Endometrial microvascular endothelial cells (primary cell): ENCODE measurements around the gene PRR15L. TPM values are rescaled to one million over a fixed set of nuclear protein-coding genes. Genes with fewer than 3 reads are reported as not detected.

Source experiments
- in situ Hi-C: cut with HindIII; loops from 2 replicates; pipeline ENCODE4 v1.10.0; 2017; ENCODE audit warnings: low sequenced_read_pairs, low pct_unique_long_range_greater_than_20kb; ENCODE audit errors: inconsistent ontology term
- total RNA-seq: library from RNA; depleted of rRNA; stranded (reverse); fragments of >200 nt; gene quantifications from one replicate; pipeline ENCODE4 v1.2.3, GENCODE V29; 2015; ENCODE audit errors: inconsistent ontology term

Gene PRR15L
- total RNA-seq, 1 donor from 2014 or later = not detected

DNA sequence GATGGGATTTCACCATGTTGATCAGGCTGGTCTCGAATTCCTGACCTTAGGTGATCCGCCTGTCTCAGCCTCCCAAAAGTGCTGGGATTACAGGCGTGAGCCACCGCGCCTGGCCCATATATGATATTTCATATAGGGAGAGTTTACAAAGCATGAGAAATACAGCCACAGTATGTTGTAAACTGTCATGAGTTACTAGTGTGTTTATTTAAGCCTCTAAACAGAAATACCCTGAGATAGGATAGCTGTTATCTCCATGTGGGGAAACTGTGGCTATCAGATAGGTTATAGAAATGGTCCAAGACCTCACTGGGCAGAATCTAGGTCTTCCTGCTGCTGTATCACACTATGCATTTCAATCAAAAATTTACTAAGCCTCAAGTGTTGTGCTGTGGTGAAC, 11.2 kb upstream of the PRR15L start:
- in situ Hi-C loops = no loop called here

DNA sequence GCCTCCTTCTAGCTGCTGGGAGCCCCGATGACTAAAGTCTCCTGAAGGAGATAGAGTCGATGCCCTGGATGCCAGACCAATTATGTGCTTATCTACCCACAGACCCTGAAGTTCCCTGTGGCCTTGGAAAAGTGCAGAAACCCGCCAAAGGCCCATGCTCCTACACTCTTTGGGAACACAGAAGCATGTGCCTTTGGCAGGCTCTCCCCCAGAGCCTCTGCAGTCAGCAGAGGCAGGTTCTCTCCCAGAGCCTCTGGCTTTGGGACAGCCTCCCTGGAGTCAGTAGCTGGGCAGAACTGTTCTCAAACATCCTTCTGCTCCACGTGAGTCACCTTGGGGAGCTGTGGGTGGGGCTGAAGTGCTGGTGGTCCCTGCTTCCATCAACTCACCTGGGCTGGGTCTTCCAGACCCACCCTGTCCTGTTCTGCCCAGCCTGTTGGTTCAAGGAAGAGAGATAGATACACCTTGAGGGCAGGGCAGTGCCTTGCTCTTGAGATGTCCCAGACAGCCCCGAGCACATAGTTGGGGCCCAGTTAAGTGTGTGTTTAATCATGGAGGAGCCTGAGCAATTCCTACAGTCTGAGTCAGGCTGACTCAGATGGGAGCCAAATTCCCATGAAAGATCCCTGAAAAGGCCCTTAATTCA, 10.0 kb upstream of the PRR15L start:
- in situ Hi-C loops = no loop called here

DNA sequence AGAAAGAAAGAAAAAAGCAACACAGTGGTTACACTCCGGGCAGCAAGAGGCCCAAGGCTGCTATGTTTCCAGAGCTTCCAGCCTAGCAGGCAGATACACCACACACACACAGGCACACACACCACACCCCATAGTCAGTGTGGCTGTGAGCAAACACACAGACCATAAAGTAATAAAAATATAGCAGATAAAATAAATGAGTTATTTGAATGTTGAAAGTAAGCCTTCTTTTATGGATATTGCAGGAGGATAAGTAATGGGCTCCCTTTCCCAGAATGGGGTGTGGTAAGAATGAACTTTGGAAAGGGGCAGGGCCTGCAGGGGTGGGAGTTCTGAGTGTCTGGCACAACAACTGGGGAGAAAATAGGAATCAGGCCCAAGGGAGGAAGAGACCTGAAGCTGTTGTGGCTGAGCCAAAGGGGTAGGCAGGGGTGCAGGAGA, 8.4 kb upstream of the PRR15L start:
- in situ Hi-C loops = no loop called here

DNA sequence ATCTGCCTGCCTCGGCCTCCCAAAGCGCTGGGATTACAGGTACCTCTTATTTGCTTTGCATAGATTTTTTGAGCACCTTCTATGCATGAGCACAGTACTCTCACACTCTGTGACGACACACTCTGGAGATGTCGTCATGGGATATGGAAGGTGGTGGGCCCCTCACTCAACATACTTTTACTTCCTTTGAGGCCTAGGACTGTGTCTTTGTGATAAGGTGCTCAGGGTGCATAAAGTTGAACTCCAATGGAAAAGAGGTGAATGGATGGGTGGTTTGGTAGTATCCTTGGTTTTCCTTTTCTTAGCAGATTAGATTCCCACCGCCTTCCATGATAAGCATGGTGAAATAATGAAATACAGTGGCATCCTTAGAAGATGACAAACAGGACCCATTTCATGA, 7.2 kb upstream of the PRR15L start:
- in situ Hi-C loops = no loop called here

DNA sequence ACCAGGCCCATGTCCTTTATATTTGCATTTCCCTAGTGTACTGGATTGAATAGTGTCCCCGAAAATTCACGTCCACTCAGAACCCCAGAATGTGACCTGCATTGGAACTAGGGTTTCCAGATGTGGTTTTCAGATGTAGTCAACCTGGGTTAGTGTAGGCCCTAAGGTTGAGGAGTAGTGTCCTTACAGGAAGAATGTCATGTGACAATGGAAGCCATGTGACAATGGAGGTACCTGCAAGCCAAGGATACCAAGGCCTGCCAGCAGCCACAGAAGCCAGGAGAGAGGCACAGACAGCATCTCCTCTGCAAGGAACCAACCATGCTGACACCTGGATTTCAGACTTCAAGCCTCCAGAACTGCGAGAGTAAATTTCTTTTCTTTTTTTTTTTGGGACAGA, 5.2 kb upstream of the PRR15L start:
- in situ Hi-C loops = no loop called here

DNA sequence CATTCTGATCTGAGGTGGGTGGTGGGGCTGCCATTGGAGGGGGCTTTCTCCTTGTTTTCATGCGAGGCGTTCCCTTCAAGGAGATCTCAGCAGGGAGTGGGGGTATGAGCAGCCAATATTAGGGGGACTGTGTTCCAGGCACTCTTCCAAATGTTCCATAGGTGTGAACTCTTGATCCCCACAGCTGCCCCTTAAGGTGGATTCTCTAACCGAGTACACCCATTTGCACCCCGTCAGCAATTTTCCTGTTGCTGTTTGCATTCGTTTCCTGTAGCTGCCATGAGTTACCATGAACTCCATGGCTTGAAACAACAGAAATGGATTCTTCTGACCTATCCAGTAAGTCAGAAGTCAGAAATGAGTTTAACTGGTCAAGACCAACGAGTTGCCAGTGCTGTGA, 3.7 kb upstream of the PRR15L start:
- in situ Hi-C loops = no loop called here

DNA sequence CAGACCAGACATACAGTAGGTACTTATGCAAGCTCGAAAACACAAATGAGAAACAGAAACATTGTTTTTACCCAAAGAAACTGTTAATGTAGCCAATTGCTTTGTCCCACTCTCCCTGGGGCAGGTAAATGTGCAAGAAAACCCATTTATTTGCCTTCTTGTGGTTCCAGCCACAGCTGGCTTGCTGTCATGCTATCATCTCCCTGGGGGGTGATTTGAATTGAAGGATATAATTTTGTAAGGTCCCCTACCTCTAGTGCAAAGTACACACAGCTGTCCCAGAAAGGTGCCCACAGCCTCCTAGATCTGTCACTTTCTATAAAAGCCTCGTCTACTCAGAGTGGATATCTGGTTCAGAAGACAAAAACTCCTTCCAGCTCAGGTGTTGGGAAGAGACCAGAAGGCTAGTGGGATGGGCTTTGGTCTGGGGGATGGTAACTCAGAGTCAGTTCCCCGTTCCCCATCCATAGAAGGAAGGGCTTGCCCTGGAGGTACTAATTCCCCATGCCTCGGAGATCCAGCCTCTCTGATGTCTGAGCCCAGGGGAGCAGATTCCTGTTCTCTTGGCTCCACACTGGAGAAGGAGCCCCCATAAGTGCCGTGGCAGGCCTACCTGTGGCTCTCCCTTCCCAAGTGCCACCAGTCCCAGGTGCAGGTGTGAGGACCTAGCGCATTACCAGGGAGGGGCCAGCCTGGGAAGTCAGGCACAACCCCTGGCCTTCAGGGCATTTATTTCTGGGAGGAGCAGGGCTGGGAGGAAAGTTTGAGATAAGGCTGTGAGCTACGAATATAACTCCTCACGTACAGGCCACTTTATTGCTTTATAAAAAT, 2.4 kb upstream of the PRR15L start:
- in situ Hi-C loops = no loop called here

DNA sequence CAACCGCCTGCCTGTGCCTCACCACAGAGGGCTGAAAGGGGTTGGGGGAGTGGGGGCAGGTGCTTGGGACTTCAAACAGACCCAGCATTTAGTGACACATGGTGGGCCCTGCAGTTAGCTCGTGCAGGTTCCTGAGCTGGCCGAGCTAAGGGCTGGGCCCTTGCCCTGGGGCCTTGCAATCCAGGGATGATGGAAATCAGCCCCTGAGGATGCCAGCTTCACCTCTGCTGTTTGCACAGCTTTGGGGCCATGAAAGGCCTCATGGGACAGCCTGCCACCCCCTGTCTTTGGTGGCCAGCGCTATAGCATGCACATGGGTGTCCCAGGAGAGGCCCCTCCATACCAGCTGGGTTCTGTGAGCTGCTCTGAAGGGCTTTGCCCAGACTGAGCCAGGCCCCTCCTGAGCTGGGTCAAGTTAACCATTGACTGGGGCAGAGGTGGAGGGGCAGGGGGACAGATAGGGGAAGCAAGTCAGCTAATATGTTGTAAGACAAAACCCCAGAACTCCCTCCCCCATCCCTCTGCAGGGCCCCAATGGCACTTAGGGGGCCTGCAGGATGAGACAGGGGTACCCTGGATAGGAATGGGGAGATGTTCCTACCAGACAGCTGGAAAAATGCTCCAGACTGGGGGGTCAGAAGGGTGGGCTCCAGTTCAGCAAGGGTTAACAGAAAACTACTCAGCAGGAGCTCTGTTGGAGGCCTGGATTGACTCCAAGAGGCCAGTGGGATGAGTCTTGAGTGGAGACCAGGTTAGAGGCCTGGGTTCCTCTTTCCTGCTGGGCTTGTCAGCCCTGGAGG, 692 bp downstream of the PRR15L start:
- in situ Hi-C loops = no loop called here

DNA sequence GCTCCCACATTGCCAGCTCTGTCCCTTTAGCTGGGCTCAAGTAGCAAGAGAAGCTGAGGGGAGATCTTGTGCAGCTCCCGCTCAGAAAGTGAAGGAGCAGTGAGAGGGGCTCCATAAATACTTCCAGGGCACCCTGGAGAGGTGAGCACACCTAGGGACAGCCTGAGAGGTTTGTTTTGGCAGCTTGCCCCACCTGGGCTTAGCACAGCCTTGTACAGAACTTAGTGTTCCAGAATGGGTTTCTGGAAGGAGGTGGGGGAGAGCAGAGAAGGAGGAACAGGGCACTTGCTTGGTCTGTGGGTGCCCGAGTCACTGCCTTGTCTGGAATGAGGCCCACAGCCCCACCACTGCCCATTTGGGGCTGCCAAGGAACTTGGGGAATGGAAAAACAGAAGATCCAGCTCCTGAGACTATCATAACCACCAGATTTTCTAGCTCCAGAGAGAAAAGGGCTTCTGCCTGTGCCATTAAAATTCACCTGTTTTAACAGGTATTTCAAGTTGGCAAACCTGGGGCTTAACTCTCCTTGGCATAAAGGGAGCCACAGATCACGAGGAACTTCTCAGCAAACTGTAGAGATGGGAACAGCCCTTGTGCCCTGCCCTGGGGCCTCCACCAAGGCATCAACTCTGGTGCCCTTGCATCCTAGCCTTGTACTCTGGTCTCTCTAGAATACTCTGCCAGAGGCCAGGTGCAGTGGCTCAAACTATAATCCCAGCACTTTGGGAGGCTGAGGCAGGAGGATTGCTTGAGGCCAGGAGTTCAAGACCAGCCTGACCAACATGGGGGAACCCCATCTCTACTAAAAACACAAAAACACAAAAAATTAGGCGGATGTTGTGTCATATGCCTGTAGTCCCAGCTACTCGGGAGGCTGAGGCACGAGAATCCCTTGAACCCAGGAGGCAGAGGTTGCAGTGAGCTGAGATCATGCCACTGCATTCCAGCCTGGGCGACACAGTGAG, 1.9 kb downstream of the PRR15L start:
- in situ Hi-C loops = no loop called here

DNA sequence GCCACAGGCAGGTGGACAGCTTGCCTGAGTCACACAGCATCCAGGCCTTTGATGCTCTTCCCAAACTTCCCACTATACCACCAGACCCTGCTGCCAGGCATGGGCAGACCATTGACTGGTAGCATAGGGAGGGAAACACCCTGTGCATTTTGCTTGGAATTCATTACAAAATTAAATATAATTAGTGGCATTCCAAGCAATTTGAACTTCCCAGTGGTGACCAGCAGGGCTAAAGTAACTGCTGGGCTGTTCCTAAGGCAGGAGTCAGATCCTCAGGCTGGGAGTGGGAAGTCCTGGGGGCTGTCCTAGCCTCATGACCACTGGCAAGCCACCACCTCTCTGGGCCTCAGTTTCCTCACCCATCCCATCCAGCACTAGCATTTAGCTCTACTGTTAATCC, 3.8 kb downstream of the PRR15L start:
- in situ Hi-C loops = no loop called here

DNA sequence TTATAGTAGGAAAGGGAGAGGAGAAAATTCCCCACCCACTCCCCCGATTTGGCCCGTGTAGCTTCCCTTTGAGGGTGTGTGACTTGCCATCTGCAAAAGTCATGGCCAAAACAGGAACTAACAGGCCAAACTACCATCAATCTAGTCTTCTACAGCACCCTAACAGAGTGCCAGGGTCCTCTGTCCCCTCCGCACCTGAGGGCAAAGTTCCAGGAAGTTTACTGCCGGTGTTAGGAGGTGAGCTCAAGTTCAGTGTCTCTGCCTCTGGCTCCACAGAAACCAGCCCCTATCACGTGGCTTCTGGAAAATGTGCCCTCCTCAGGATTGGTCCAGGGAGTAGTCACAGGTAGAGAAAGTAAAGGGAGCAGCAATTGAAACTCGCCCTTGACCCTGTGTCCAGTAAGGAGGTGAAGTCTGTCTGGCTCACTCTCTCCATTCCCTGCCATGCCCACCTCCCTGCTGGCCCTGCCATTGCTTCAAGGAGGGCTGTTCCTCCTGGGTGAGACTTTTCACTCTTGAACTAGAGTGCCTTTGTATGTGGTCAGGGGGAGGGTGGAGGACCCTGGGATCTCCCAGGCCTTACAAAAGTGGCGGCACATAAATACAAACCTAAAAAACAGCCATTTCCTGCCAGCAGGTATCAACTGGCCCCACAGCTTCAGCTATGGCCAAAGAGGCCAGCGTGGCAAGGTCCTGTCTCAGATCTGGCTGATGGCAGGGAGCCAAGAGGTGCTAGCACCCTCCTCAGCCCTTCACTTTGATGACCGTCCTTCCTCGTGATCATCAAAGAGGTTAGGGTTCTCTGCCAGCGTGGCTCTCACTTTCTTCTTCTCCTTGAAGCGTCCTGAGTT, 5.3 kb downstream of the PRR15L start:
- in situ Hi-C loops = no loop called here

DNA sequence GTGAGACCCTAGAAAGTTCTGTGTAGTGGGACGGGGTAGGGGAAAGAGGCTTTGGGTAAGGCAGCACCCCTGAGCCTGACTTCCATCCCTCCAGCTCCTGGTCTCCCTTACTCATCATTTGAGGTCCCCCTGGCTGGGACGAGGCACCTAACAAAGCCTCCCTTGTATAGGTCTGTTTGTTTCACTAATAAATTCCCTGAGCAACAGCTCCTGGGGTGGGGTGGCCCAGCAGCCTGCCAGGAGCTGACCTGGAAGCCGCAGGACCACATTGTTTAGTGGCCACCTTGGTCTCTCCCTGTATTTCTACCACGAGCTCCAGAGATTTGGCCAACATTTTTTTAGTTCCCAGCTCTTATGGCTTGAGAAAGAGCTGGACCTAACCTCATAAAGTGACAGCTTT, 7.2 kb downstream of the PRR15L start:
- in situ Hi-C loops = no loop called here

DNA sequence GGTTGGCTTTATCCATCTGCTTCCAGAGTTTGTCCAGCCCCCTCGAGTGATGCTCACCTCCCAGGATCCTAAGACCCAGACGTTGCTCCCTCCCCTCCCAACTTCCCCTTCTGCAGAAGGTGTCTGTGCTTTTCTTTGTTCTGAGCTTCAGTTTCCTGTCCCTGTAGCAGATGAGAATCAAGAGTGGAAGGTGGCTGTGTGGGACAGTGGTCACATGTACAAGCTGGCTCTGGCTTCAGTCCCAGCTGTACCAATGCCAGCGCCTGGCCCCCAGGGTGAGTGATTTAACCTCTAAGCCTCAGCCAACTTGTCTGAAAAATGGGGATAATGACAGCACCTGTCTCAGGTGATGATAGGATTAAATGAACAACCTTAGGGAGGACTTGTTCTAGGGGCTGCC, 7.7 kb downstream of the PRR15L start:
- in situ Hi-C loops = no loop called here

DNA sequence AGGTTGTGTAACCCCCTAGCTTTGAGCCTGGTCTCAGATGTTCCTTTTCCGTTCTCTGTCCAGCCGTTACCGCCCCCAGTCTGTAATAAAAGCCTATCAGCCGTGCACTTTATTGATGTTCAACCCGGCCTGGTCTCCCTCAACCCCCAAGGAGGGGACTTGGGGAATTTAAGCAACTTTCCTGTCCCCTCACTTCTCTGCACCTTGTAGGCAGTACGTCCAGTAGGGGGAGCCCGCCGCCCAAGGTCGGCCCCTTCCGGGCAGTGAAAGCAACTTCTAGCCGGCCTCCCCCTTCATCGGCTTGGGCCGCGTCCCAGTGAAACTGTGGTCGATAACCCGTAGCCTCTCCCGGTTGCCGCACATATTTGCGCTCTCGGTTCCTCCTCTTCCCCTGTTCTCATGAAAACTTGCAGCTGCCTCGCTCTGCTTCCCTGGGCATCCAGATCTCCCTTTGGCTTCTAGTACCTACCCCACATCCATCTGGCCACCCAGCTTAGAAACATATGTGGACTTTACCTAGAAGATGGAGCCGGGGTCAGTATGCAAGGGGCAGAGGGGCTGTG, 8.4 kb downstream of the PRR15L start:
- in situ Hi-C loops = no loop called here

DNA sequence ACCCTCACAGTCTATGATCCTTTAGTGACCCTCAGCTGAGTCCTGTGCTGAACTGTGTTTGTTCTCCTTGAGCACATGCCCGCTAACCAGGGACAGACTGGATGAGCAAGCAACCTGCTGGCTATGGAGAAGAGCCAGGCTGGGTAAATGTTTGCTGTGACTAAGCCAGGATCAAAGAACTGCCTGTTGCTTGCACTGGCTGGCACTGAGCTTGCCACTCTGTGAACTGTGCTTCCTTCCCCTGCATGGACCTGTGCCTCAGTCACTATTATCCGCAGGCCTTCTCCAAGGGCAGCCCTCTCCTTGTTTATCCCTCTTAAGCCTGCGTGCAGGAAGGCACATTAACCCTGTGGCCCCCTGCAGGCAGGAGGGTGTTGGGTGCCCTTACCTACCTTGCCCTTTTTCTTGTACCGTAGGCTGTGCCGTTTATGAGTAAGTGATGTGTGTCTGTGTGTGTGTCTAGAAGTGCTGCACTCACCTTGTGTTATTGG, 8.9 kb downstream of the PRR15L start:
- in situ Hi-C loops = no loop called here

DNA sequence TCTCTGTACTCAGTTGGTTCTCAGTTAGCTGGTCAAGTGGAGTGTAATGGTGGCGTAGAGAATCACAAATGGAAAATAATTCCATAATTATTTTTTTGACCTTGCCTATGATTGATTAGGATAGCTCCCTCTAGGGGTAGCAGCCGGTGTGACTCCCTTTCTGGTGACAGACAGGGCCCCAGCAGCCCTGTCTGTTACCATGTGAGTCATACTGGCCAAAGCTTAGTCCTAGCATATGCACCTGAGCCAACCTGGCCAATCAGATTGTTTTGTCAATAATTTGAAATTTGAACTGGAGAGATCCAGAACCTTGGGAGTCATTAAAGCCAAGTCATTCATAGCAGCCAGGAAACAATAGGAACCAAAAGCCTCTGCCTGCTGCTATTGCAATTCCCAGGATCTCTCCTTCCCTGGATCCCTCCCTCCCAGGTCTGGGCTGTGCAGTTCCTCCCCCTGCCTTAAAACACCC, 10.7 kb downstream of the PRR15L start:
- in situ Hi-C loops = no loop called here

DNA sequence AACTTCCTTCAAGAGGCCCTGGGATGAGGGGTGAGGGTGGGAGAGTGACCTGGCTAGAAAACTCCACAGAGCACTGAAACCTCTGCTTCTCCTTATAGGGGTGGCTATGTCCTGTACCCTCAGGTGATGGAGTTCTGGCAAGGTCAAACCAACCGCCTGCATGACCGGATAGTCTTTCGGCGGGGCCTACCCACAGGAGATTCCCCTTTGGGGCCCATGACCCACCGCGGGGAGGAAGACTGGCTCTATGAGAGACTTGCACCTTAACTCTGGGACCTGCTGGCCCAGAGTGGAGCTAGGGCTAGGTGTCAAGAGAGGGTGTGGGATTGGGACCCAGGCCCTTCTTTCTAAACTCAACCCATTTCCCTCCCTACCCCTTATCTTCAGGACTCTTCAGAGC, 11.2 kb downstream of the PRR15L start:
- in situ Hi-C loops = no loop called here
